Cerebellar nuclear complex (tissue), 1 donor: Measurements from ENCODE around the gene DNAJC13.

ENCODE experiments used
- DNase-seq, 2 experiments: peaks; one replicate each; lab custom pipeline; 2025; lab: John Stamatoyannopoulos, UW

DNAJC13 gene

GRCh38 chr3:132486099-132486498, 68.8 kb downstream of the DNAJC13 start:
- DNase-seq: no peak

GRCh38 chr3:132488151-132488550, 70.8 kb downstream of the DNAJC13 start:
- no peak for DNase-seq

DNA sequence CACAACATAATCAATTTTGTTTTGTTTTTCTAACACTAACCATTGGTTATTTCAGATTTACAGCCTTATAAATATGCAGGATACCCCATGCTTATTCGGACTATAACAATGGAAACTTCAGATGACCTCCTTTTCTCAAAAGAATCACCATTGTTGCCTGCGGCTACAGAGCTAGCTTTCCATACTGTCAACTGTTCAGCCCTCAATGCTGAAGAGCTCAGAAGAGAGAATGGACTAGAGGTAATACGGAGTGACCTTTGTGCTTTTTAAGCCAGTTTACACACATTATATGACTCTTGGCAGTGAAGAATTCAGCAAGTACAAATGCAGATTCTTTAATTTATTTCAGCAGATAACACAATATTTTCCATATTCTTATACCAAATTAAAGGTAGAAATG, 81.8 kb downstream of the DNAJC13 start:
- no peak for DNase-seq

DNA sequence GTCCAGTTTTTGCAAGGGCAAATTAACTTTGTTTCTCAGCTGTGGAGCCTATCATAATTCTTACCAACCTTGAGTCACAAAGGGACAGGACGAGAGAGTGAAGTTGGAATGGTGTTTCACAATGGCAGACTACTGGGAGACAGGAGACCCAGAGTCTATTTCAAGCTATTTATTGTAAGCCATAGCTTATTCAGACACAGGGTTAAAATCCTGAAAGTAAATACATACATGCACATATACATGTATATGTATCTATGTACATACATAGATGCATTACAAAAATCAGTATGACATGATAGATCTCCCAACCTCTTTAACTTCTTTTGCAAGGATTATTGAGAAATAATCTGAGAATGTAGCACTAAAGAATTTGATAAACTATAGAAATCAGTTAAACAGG, 86.3 kb downstream of the DNAJC13 start:
- no peak for DNase-seq

GRCh38 chr3:132504375-132504933, 87.2 kb downstream of the DNAJC13 start:
- DNase-seq: no peak

- DNase-seq: no peak
These were observed 90.4 kb downstream of the DNAJC13 start for GRCh38 chr3:132507657-132508056.

- DNase-seq: no peak
These were observed 91.8 kb downstream of the DNAJC13 start for GRCh38 chr3:132509096-132509495.

DNA sequence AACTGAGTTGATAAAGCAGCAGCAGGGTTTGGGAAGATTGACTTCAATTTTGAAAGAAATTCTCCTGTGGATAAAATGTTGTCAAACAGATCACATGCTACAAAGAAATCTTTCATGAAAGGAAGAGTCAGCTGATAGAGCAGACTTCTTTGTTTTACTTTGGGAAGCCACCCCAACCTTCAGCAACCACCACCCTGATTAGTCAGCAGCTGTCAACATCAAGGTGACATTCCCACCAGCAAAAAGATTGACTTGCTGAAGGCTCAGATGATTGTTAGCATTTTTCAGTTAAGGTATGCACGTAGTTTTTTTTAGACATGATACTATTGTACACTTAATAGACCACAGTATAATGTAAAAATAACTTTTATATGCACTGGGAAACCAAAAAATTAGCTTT, 92.2 kb downstream of the DNAJC13 start:
- no peak for DNase-seq

GRCh38 chr3:132513057-132513456, 95.8 kb downstream of the DNAJC13 start:
- no peak for DNase-seq

DNA sequence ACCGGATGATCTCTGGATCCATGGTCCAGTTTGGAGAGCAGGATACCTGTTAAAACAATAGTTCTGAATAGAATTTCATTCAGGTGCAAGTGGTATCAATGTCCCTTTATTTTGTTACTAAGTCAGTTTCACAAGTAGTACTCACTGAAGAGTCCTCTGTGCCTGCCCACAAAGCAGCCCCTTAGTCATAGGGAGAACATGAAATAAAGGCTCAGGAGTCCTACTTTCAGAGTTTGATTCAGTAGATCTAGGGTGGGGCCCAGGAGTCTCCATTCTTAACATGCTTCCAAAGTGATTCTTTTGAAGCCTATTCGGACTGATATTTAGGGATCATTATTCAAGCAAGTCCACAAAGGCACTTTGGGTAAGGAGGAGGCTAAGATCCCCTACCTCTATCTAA, 100.0 kb downstream of the DNAJC13 start:
- no peak for DNase-seq

GRCh38 chr3:132519914-132520313, 102.6 kb downstream of the DNAJC13 start:
- DNase-seq: no peak

- no peak for DNase-seq
These were observed 104.6 kb downstream of the DNAJC13 start for GRCh38 chr3:132521901-132522300.

DNA sequence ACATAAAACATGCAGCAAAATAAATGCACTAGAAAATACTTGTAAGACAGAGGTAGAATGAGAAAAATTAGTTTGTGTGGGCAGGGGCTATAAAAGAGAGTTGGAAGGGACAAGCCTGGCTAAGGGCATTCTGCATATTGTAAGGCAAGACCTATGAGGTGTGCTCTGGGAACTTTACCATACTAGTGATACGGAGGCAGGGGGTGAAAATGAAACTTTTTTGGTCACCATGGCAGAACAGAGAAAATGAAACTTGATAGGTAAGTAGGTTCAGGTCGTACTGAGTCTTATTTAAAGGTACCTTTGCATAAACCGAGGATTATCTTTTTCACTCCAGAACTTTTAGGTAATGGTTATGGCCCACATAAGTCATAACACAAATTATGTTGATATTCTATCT, 105.1 kb downstream of the DNAJC13 start:
- no peak for DNase-seq

- no peak for DNase-seq
These were observed 113.3 kb downstream of the DNAJC13 start for GRCh38 chr3:132530624-132531023.

- peak in 1 of 2 experiments; percentile 4 for DNase-seq
These were observed 118.5 kb downstream of the DNAJC13 start for GRCh38 chr3:132535575-132536441.

GRCh38 chr3:132536442-132537153, 119.3 kb downstream of the DNAJC13 start:
- DNase-seq: no peak

- DNase-seq: no peak
These were observed 120.0 kb downstream of the DNAJC13 start for GRCh38 chr3:132537297-132537696.

DNA sequence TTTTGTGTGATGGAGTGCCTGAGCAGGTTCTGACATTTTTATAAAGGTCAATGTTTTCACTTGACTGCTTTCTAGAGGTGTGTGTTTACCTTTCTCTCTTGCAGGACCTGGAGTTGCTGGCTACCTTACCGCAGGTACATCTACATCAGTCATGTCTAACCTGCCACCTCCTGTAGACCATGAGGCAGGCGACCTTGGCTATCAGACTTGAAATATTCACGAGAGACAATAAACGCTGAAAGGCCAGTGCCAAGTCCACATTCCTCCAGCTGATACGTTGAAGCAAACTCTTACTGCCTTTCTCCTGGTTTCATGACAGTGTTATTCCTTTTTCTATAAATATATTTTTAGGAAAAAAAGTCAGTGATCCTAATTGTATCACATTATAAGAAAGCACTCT, 120.8 kb downstream of the DNAJC13 start:
- no peak for DNase-seq

GRCh38 chr3:132539681-132540080, 122.4 kb downstream of the DNAJC13 start:
- no peak for DNase-seq

DNA sequence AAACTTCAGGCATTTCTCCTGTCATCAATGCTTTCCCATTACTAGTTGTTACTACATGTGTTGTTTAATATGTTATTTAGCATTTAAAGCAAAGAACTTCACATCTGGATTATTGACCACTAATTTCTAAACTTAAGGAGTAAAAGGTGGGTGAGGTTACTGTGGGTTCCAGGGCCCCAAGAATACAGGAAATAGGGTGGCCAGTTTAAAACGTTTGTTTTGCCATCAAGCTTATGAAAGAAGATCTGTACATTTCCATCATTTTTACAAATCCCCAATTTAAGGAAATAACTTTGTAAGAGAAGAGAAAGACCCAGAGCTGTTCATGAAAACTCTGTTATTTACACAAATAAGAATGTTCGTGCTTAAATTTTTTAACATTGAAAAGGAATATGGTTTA, 125.3 kb downstream of the DNAJC13 start:
- DNase-seq: no peak

DNA sequence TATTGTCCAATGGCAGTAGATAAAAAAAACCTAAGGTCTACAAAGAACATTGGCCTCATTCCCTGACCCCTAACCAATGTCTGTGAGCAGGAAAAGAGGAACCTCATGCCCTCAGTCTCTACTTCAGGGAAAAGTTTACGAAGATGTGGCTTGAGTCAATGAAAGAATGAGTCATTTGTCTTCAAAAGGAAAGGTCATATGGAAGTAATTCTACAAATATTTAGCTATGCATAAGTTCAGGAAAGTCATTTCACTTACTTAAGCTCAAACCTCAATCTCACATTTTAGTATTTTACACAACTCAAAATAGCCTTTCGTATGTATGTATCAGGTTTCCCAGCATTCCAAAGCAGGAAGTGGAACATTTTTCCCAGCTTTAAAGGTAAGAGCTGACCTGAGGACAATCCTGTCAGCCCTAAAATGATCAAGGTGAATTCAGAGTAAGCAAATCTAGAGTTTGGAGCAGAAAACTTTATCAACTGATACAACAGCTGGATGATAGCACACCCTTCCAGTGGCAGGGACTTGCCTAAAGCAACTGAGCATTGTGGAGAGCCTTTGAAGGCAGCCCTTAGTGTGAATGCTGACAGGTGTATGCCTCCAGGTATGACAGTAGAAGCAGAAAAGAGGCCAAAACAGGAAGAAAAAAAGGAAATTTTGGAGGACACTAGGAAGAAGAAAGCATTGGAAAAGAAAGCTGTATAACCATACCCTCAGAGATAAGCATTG, 125.9 kb downstream of the DNAJC13 start:
- no peak for DNase-seq

DNA sequence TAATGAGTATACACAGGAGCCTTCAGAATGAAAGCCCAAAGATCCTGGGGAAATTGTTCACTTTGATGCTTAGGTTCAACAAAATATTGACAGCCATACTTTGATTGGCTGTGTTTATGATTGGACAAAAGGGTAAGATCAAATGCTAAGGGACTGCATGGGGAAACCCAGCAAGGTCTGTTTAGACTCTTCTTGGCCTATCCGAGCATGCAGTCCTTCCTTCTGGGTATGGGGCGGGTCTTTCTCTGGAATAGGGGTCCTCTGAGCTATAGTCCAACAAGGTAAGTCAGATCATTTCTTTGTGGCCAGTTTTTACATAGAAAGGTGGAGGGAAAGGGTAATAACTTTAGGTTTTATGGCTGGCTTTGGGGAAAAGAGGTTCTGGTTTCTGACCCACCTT, 126.8 kb downstream of the DNAJC13 start:
- no peak for DNase-seq
